NCI-H2029 (cell line): ENCODE results near the gene COPG2.
"Not testable (repeated sequence)": the region's sequence is repeated elsewhere in the genome, so short reads cannot be mapped to it uniquely, and the experiment has no call there.

Experiments used
- DNase-seq: peaks from one replicate; lab custom pipeline; 2025; lab: John Stamatoyannopoulos, UW

The COPG2 gene

DNA sequence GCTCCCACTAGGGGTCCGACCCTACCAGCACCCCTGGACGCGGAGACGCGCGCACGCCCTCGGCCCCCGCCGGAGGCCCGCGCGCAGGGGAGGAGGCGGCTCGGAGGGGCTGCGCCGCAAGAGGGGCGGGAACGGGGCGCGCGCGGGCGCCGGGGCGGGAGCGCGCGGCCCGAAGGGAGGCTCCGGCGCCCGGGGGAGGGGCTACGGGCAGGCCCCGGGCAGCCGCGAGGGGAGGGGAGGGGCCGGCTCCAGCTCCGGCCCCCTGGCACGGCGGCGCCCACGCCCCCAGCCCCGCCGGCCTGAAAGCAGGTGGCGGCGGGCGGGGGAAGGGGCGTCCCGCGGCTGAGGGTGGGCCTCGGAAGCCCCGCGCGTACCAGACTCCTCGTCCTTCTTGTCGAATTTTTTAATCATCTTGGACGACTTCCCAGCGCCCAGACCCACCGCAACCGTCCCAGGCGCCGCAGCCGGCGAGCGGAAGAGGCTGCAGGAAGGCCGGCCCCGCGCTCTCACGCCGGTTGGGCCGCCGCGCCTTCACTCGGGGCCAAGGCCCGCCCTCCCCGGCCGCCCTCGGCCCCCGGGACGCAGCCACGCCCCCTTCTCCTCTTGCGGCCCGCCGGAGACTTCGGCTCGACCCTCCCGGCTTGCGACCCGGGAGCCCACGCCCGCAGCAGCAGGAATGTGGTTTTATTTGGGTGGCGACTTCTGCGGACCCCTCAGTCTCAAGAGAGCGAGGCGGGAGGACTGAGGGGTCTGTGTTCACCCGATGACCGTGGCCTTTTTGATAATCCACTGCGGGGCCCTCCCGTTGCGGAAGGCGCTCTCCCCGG, at the start of gene COPG2:
COPG2 (minus strand) TSS at position 491 of the 827 bp plus-strand sequence; CDS start at position 411, 80 bp downstream.
- peak; percentile 71 for DNase-seq

GRCh38 chr7:130712416-130712815, 43.9 kb upstream of the COPG2 start:
- no peak for DNase-seq

- no peak for DNase-seq
Observed at GRCh38 chr7:130708766-130709165, 40.2 kb upstream of the COPG2 start.

- no peak for DNase-seq
Observed at GRCh38 chr7:130708001-130708400, 39.5 kb upstream of the COPG2 start.

- no peak for DNase-seq
Observed at GRCh38 chr7:130703851-130704250, 35.3 kb upstream of the COPG2 start.

GRCh38 chr7:130701650-130702049, 33.1 kb upstream of the COPG2 start:
- DNase-seq = no peak

DNA sequence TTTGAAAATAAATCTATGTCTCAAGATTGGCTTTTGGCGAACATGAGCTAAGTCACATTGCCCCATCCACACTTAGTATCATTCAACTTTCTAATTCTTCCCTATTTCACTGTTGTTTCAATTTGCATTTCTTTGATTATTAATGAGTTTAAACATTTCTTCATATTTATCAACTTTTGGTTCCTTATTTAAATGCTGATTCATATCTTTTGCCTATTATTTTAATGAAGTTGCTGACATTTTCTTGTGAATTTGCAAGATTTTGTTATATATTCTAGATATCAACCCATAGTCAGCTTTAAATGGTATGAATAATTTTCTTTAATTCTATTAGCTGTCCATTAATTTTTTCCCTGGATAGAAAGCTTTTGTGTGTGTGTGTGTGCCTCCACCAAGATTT, 32.2 kb upstream of the COPG2 start:
- no peak for DNase-seq

DNA sequence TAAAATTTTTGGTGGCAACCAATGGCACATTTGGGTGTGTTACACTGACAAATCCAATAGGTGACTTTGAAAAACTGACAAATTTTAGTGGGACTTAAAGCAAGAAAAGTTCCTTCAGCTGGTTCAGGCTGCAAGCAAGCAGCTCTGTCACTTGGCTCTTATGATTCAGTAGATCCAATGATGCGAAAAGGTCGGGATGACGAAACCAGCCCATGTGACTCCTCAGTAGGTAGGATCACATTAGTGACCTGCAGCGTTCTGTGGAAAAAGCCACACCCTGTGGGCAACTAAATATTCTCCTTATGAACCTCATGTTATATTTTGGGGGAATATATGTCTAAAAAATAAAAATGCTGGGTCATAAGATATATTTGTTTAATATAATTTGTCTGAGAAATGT, 31.1 kb upstream of the COPG2 start:
- DNase-seq = no peak

DNA sequence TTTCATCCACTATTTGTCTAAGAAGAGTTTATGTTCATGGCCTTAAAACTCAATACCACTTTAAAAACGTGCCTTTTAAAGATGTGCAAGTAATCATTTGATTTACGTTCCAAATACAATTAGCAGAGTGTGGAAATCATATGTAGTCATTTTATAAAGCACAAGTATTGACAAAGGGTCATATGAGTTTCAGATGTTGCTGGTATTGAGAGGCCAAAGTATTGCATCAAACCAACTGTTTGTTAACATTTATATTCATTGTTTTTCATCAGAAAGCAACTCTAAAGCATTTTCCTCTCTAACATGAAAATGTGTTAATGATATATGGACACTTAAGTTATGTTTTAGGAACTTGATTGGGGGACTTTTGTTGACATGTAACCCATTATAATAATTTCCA, 29.3 kb upstream of the COPG2 start:
- no peak for DNase-seq

- no peak for DNase-seq
Observed at GRCh38 chr7:130695840-130696239, 27.3 kb upstream of the COPG2 start.

GRCh38 chr7:130692396-130692795, 23.8 kb upstream of the COPG2 start:
- not testable (repeated sequence) for DNase-seq

DNA sequence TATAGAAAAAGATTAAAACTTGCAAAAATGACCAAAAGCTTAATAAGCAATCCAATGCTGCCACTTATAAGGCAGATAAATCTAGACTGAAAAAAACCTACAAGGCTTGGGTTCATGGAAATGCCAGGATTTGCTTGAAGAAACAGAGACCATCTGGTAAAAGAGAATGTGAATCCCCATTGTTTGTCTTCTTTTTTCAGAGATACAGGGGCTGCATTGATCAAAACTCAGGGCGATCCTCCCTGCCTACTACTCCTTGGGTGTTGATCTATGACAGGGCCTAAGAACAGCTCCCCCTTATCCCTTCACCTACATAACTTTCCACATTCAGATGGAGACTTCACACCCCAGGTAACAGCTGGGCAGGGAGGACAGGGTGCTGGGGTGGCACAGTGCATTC, 21.1 kb upstream of the COPG2 start:
- no peak for DNase-seq

- no peak for DNase-seq
Observed at GRCh38 chr7:130683026-130683425, 14.5 kb upstream of the COPG2 start.

DNA sequence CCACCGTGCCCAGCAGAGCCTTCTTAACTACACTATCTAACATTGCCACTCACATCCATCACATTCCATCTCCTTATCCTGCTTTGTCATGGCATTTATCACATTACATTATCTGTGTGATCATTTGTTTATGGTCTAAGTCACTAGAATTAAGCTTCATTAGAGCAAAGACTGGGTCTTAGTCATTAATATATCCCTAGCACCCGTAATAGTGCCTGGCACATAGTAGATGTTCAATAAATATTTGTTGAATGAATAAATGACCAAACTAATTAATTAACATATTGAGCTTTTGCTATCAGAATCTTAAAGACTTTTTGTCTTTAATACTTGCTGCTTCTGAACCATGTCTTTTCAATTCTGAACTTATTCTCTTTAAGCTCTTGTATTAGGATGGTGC, 5.9 kb upstream of the COPG2 start:
- no peak for DNase-seq

DNA sequence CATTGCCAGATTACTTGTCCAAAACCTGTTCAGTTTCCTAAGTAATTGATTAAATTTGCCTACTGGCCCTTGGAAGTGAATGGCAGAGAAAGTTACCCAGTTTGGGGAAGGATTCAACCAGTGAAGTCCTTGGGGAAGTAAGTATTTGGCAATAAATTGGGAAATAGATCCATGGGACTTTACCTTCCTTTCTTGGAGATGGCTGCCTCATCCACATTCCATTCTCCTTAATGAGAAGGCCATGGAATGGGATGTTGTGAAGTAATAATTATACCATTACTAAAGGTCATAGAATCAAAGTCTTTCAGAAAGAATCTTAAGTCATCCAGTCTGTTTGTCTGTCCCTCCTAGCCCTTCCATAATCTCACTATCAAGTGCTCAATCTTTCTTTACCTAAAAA, 4.5 kb upstream of the COPG2 start:
- no peak for DNase-seq

- DNase-seq = no peak
Observed at GRCh38 chr7:130672146-130672545, 3.6 kb upstream of the COPG2 start.

GRCh38 chr7:130669085-130669700, 645 bp upstream of the COPG2 start:
- DNase-seq = no peak

GRCh38 chr7:130667593-130668257, 823 bp downstream of the COPG2 start:
- DNase-seq = no peak

DNA sequence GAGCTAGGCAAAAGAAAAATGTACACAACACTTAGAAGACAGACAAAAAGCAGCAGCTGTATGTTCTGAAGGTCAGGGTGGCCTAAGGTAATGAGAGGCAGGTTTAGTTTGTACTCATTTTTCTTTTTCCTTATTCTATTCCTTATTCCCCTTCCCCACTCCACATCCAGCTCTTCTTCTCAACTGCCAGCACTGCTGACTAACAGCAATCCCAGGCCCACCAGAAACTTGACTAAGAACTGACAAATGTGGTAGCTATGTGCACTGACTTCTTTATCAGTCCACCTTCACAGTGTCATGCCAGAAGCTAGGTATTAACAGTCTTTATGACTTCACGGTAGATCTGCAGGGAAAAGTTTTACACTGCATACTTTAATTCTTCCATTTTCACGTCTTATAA, 6.1 kb downstream of the COPG2 start:
- DNase-seq = no peak

GRCh38 chr7:130655286-130655685, 13.3 kb downstream of the COPG2 start:
- DNase-seq = no peak

- no peak for DNase-seq
Observed at GRCh38 chr7:130654850-130655249, 13.7 kb downstream of the COPG2 start.

- DNase-seq = no peak
Observed at GRCh38 chr7:130650611-130651120, 17.9 kb downstream of the COPG2 start.
